Neural cell (in vitro differentiated cells): Measurements from ENCODE around the gene CYB5B. TPM values are rescaled to one million over a fixed set of nuclear protein-coding genes. Genes with fewer than 3 reads are reported as not detected.

ENCODE experiments used
- H2AFZ ChIP-seq: fragments of 200-600, 300-800 bp; sonication (generic), shearing (Covaris generic); 2 replicates; pipeline ENCODE4 v1.6.0; 2014; ENCODE audit warnings: low read depth, mild to moderate bottlenecking, antibody characterized with exemption, low read length, moderate library complexity
- H3F3A ChIP-seq: fragments of 200-600 bp; shearing (Covaris generic); 2 replicates; pipeline ENCODE4 v1.6.1; 2016; ENCODE audit warnings: mild to moderate bottlenecking, moderate library complexity, mixed read lengths, antibody characterized with exemption, low read length; ENCODE audit not compliant: insufficient read depth, poor library complexity, severe bottlenecking
- H3K27ac ChIP-seq: fragments of 200-600, 300-800 bp; sonication (generic), shearing (Covaris generic); 2 replicates; pipeline ENCODE4 v1.5.1; 2014; ENCODE audit warnings: mild to moderate bottlenecking, low read length, moderate library complexity
- H3K27me3 ChIP-seq: fragments of 300-800, 200-600 bp; sonication (generic), shearing (Covaris generic); 2 replicates; pipeline ENCODE4 v1.6.0; 2014; ENCODE audit warnings: mild to moderate bottlenecking, low read depth, low read length, moderate library complexity; ENCODE audit not compliant: insufficient read depth
- H3K36me3 ChIP-seq: fragments of 300-800, 200-600 bp; sonication (generic), shearing (Covaris generic); 2 replicates; pipeline ENCODE4 v1.5.1; 2014; ENCODE audit warnings: mild to moderate bottlenecking, antibody characterized with exemption, low read length, moderate library complexity; ENCODE audit not compliant: insufficient read depth
- H3K4me2 ChIP-seq: fragments of 300-800, 200-600 bp; sonication (generic), shearing (Covaris generic); 2 replicates; pipeline ENCODE4 v1.6.0; 2014; ENCODE audit warnings: mild to moderate bottlenecking, low read length
- H3K4me3 ChIP-seq: fragments of 300-800, 200-600 bp; sonication (generic), shearing (Covaris generic); 2 replicates; pipeline ENCODE4 v1.5.1; 2014; ENCODE audit warnings: mild to moderate bottlenecking, low read length, moderate library complexity
- H3K79me2 ChIP-seq: fragments of 200-600 bp; shearing (Covaris generic); replicated peaks from 2 replicates; pipeline ENCODE4 v1.6.0; 2014; ENCODE audit warnings: mild to moderate bottlenecking, low read length, moderate library complexity; ENCODE audit not compliant: insufficient read depth
- H3K9ac ChIP-seq: fragments of 300-800, 200-600 bp; sonication (generic), shearing (Covaris generic); 2 replicates; pipeline ENCODE4 v1.6.1; 2016; ENCODE audit warnings: mild to moderate bottlenecking, low read length, mixed read lengths
- H3K9me2 ChIP-seq: fragments of 200-600 bp; shearing (Covaris generic); 2 replicates; pipeline ENCODE4 v1.6.1; 2016; ENCODE audit warnings: mild to moderate bottlenecking, low read length, mixed read lengths; ENCODE audit not compliant: insufficient read depth
- H3K9me3 ChIP-seq: fragments of 200-600, 300-800 bp; sonication (generic), shearing (Covaris generic); 2 replicates; pipeline ENCODE4 v1.6.1; 2016; ENCODE audit warnings: mild to moderate bottlenecking, mixed run types, low read length, moderate library complexity, mixed read lengths
- H4K20me1 ChIP-seq: fragments of 200-600 bp; shearing (Covaris generic); 2 replicates; pipeline ENCODE4 v1.6.1; 2016; ENCODE audit warnings: mild to moderate bottlenecking, mixed run types; ENCODE audit not compliant: insufficient read depth
- CTCF ChIP-seq: fragments of 450-650 bp; IDR thresholded peaks from 2 replicates; pipeline ENCODE4 v1.5.1; 2014; ENCODE audit warnings: antibody characterized with exemption, mild to moderate bottlenecking, moderate library complexity; ENCODE audit not compliant: poor library complexity, severe bottlenecking
- EP300 ChIP-seq: fragments of 450-650 bp; conservative IDR thresholded peaks from 2 replicates; pipeline ENCODE4 v1.6.1; 2014; ENCODE audit warnings: antibody characterized with exemption, mild to moderate bottlenecking, moderate library complexity; ENCODE audit not compliant: poor library complexity, severe bottlenecking
- EZH2 ChIP-seq: fragments of 200-600, 300-800 bp; shearing (Covaris generic), sonication (generic); IDR thresholded peaks from 2 replicates; pipeline ENCODE4 v1.6.1; 2014; ENCODE audit warnings: antibody characterized with exemption, low read length, borderline replicate concordance, mild to moderate bottlenecking; ENCODE audit not compliant: insufficient read depth, poor library complexity, severe bottlenecking
- MXI1 ChIP-seq: fragments of 450-650 bp; conservative IDR thresholded peaks from 2 replicates; pipeline ENCODE4 v1.6.1; 2014; ENCODE audit warnings: antibody characterized with exemption, mild to moderate bottlenecking; ENCODE audit not compliant: poor library complexity, severe bottlenecking
- POLR2AphosphoS5 ChIP-seq: IDR thresholded peaks from 2 replicates; pipeline ENCODE4 v1.6.1; 2012
- RAD21 ChIP-seq: fragments of 450-650 bp; conservative IDR thresholded peaks from 2 replicates; pipeline ENCODE4 v1.6.1; 2014; ENCODE audit warnings: antibody characterized with exemption, mild to moderate bottlenecking, moderate library complexity
- REST ChIP-seq: IDR thresholded peaks from 2 replicates; pipeline ENCODE4 v1.6.1; 2012; ENCODE audit warnings: borderline replicate concordance
- SMC3 ChIP-seq: fragments of 450-650 bp; conservative IDR thresholded peaks from 2 replicates; pipeline ENCODE4 v1.6.1; 2014; ENCODE audit warnings: antibody characterized with exemption, mild to moderate bottlenecking, moderate library complexity; ENCODE audit not compliant: poor library complexity
- TAF1 ChIP-seq: IDR thresholded peaks from 2 replicates; pipeline ENCODE4 v1.6.1; 2012; ENCODE audit warnings: low read depth
- polyA plus RNA-seq: library from polyadenylated mRNA; depleted of rRNA; stranded (reverse); fragments of >200 nt; gene quantifications from 2 replicates; pipeline ENCODE4 v1.2.3, GENCODE V29; 2014

The CYB5B gene
- polyA plus RNA-seq, 1 donor from 2014 or later, result 70.4 TPM

GRCh38 chr16:69378036-69378435, 46.4 kb upstream of the CYB5B start:
- no peaks in the 10 kb centered on the region for H3K27me3 ChIP-seq
- no peaks in the 10 kb centered on the region for H4K20me1 ChIP-seq
- H3K9me3 ChIP-seq, result no peaks in the 10 kb centered on the region
- H3K27ac ChIP-seq, result no peak overlapping the region
- H3K9me2 ChIP-seq, result no peaks in the 10 kb centered on the region
- H3K79me2 ChIP-seq, result no peaks in the 10 kb centered on the region
- H2AFZ ChIP-seq, result no peak overlapping the region
- no peaks in the 10 kb centered on the region for H3F3A ChIP-seq
- no peak overlapping the region for H3K4me2 ChIP-seq
- H3K4me3 ChIP-seq, result no peak overlapping the region
- H3K36me3 ChIP-seq, result no peaks in the 10 kb centered on the region
- no peak overlapping the region for H3K9ac ChIP-seq
- TF ChIP-seq MXI1 (no peak), REST (no peak), POLR2AphosphoS5 (no peak), RAD21 (no peak), EP300 (no peak), TAF1 (no peak), SMC3 (no peak), EZH2 (no peak)

GRCh38 chr16:69378760-69379159, 45.7 kb upstream of the CYB5B start:
- H3K9ac ChIP-seq, result no peak overlapping the region
- H3K79me2 ChIP-seq, result peaks cover 4% of the 10 kb centered on the region

More at GRCh38 chr16:69378760-69379159, 45.7 kb upstream of the CYB5B start:
- Histone ChIP-seq H3K4me3 (no peak overlapping the region), H3K9me2 (no peaks in the 10 kb centered on the region), H3K9me3 (no peaks in the 10 kb centered on the region), H2AFZ (no peak overlapping the region), H3K36me3 (no peaks in the 10 kb centered on the region), H3F3A (no peaks in the 10 kb centered on the region), H3K27ac (no peak overlapping the region), H3K27me3 (no peaks in the 10 kb centered on the region), H3K4me2 (no peak overlapping the region), H4K20me1 (no peaks in the 10 kb centered on the region)
- no peak for TF ChIP-seq EP300
- TF ChIP-seq EZH2, result no peak
- TF ChIP-seq MXI1, result no peak
- no peak for TF ChIP-seq RAD21
- TF ChIP-seq TAF1, result no peak
- no peak for TF ChIP-seq POLR2AphosphoS5
- TF ChIP-seq SMC3, result no peak
- TF ChIP-seq REST, result no peak
- TF ChIP-seq CTCF, result no peak
